Neural cell (in vitro differentiated cells): ENCODE measurements around the gene HSD11B2. TPM values are rescaled to one million over a fixed set of nuclear protein-coding genes. Genes with fewer than 3 reads are reported as not detected.

Experiments
- H2AFZ ChIP-seq: fragments of 200-600, 300-800 bp; sonication (generic), shearing (Covaris generic); 2 replicates; pipeline ENCODE4 v1.6.0; 2014; ENCODE audit warnings: low read depth, mild to moderate bottlenecking, antibody characterized with exemption, low read length, moderate library complexity
- H3F3A ChIP-seq: fragments of 200-600 bp; shearing (Covaris generic); 2 replicates; pipeline ENCODE4 v1.6.1; 2016; ENCODE audit warnings: mild to moderate bottlenecking, moderate library complexity, mixed read lengths, antibody characterized with exemption, low read length; ENCODE audit not compliant: insufficient read depth, poor library complexity, severe bottlenecking
- H3K27ac ChIP-seq: fragments of 200-600, 300-800 bp; sonication (generic), shearing (Covaris generic); 2 replicates; pipeline ENCODE4 v1.5.1; 2014; ENCODE audit warnings: mild to moderate bottlenecking, low read length, moderate library complexity
- H3K27me3 ChIP-seq: fragments of 300-800, 200-600 bp; sonication (generic), shearing (Covaris generic); 2 replicates; pipeline ENCODE4 v1.6.0; 2014; ENCODE audit warnings: mild to moderate bottlenecking, low read depth, low read length, moderate library complexity; ENCODE audit not compliant: insufficient read depth
- H3K36me3 ChIP-seq: fragments of 300-800, 200-600 bp; sonication (generic), shearing (Covaris generic); 2 replicates; pipeline ENCODE4 v1.5.1; 2014; ENCODE audit warnings: mild to moderate bottlenecking, antibody characterized with exemption, low read length, moderate library complexity; ENCODE audit not compliant: insufficient read depth
- H3K4me2 ChIP-seq: fragments of 300-800, 200-600 bp; sonication (generic), shearing (Covaris generic); 2 replicates; pipeline ENCODE4 v1.6.0; 2014; ENCODE audit warnings: mild to moderate bottlenecking, low read length
- H3K4me3 ChIP-seq: fragments of 300-800, 200-600 bp; sonication (generic), shearing (Covaris generic); 2 replicates; pipeline ENCODE4 v1.5.1; 2014; ENCODE audit warnings: mild to moderate bottlenecking, low read length, moderate library complexity
- H3K79me2 ChIP-seq: fragments of 200-600 bp; shearing (Covaris generic); replicated peaks from 2 replicates; pipeline ENCODE4 v1.6.0; 2014; ENCODE audit warnings: mild to moderate bottlenecking, low read length, moderate library complexity; ENCODE audit not compliant: insufficient read depth
- H3K9ac ChIP-seq: fragments of 300-800, 200-600 bp; sonication (generic), shearing (Covaris generic); 2 replicates; pipeline ENCODE4 v1.6.1; 2016; ENCODE audit warnings: mild to moderate bottlenecking, low read length, mixed read lengths
- H3K9me2 ChIP-seq: fragments of 200-600 bp; shearing (Covaris generic); 2 replicates; pipeline ENCODE4 v1.6.1; 2016; ENCODE audit warnings: mild to moderate bottlenecking, low read length, mixed read lengths; ENCODE audit not compliant: insufficient read depth
- H3K9me3 ChIP-seq: fragments of 200-600, 300-800 bp; sonication (generic), shearing (Covaris generic); 2 replicates; pipeline ENCODE4 v1.6.1; 2016; ENCODE audit warnings: mild to moderate bottlenecking, mixed run types, low read length, moderate library complexity, mixed read lengths
- H4K20me1 ChIP-seq: fragments of 200-600 bp; shearing (Covaris generic); 2 replicates; pipeline ENCODE4 v1.6.1; 2016; ENCODE audit warnings: mild to moderate bottlenecking, mixed run types; ENCODE audit not compliant: insufficient read depth
- EP300 ChIP-seq: fragments of 450-650 bp; conservative IDR thresholded peaks from 2 replicates; pipeline ENCODE4 v1.6.1; 2014; ENCODE audit warnings: antibody characterized with exemption, mild to moderate bottlenecking, moderate library complexity; ENCODE audit not compliant: poor library complexity, severe bottlenecking
- EZH2 ChIP-seq: fragments of 200-600, 300-800 bp; shearing (Covaris generic), sonication (generic); IDR thresholded peaks from 2 replicates; pipeline ENCODE4 v1.6.1; 2014; ENCODE audit warnings: antibody characterized with exemption, low read length, borderline replicate concordance, mild to moderate bottlenecking; ENCODE audit not compliant: insufficient read depth, poor library complexity, severe bottlenecking
- MXI1 ChIP-seq: fragments of 450-650 bp; conservative IDR thresholded peaks from 2 replicates; pipeline ENCODE4 v1.6.1; 2014; ENCODE audit warnings: antibody characterized with exemption, mild to moderate bottlenecking; ENCODE audit not compliant: poor library complexity, severe bottlenecking
- POLR2AphosphoS5 ChIP-seq: IDR thresholded peaks from 2 replicates; pipeline ENCODE4 v1.6.1; 2012
- RAD21 ChIP-seq: fragments of 450-650 bp; conservative IDR thresholded peaks from 2 replicates; pipeline ENCODE4 v1.6.1; 2014; ENCODE audit warnings: antibody characterized with exemption, mild to moderate bottlenecking, moderate library complexity
- REST ChIP-seq: IDR thresholded peaks from 2 replicates; pipeline ENCODE4 v1.6.1; 2012; ENCODE audit warnings: borderline replicate concordance
- SMC3 ChIP-seq: fragments of 450-650 bp; conservative IDR thresholded peaks from 2 replicates; pipeline ENCODE4 v1.6.1; 2014; ENCODE audit warnings: antibody characterized with exemption, mild to moderate bottlenecking, moderate library complexity; ENCODE audit not compliant: poor library complexity
- TAF1 ChIP-seq: IDR thresholded peaks from 2 replicates; pipeline ENCODE4 v1.6.1; 2012; ENCODE audit warnings: low read depth
- polyA plus RNA-seq: library from polyadenylated mRNA; depleted of rRNA; stranded (reverse); fragments of >200 nt; gene quantifications from 2 replicates; pipeline ENCODE4 v1.2.3, GENCODE V29; 2014
- TF ChIP-seq, protein P1 (sequence below): fragments of 450-650 bp; IDR thresholded peaks from 2 replicates; pipeline ENCODE4 v1.5.1; 2014; ENCODE audit warnings: antibody characterized with exemption, mild to moderate bottlenecking, moderate library complexity; ENCODE audit not compliant: poor library complexity, severe bottlenecking

The HSD11B2 gene
- polyA plus RNA-seq, 1 donor from 2014 or later = 0.24 TPM

DNA sequence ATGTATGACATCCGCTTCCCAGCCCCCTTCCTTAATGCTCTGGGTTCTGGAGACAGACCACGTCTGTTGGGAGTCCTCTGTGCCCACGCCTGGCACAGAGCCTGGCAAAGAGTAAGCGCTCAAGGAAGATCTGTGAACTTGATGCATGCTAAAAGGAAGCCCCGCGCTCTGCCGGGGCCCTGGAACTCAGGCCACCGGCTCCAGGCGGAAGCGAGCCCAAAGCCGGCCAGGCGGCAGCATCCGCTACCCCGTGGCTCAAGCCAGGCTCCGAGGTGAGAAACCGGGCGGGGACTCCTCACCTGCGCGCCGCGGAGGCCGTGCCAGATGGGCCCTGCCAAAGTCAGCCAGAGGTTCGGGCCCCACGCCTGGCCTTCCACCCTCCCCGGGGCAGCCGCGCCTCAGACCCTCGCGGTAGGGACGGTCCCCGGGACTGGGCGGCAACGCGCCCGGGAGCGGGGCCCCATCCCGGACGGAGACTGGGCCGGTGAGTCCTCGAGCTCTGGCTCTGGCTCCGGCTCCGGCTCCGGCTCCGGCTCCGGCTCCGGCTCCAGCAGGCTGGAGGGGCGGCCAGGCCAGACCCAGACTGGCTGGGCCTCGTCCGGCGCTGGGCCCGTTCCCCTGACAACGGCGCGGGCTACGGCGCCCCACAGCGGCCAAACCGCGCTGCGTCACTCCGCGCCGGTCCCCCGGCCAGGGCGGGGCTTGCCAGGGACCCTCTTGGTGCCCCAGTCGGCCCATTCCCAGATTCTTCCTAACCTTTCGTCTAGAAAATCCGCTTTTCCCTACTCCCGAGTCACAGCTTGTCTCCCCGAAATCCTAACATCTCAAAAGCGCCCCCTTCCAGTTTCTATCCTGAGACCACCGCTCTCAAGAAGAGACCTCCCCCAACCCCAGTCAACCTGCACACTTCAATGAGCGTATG, 14.8 kb upstream of the HSD11B2 start, which contains the start of gene ZDHHC1:
TSS of gene ZDHHC1 (minus strand) at position 606 of the 922 bp plus-strand sequence. CDS start 8,702 bp downstream, outside the sequence.
- H3K9ac ChIP-seq = peak within 1 kb of the TSS; percentile 59
- no peaks in the 10 kb centered on the region for H3K9me3 ChIP-seq
- H3K4me3 ChIP-seq = peak within 1 kb of the TSS; percentile 65
- TF ChIP-seq, protein P1, sequence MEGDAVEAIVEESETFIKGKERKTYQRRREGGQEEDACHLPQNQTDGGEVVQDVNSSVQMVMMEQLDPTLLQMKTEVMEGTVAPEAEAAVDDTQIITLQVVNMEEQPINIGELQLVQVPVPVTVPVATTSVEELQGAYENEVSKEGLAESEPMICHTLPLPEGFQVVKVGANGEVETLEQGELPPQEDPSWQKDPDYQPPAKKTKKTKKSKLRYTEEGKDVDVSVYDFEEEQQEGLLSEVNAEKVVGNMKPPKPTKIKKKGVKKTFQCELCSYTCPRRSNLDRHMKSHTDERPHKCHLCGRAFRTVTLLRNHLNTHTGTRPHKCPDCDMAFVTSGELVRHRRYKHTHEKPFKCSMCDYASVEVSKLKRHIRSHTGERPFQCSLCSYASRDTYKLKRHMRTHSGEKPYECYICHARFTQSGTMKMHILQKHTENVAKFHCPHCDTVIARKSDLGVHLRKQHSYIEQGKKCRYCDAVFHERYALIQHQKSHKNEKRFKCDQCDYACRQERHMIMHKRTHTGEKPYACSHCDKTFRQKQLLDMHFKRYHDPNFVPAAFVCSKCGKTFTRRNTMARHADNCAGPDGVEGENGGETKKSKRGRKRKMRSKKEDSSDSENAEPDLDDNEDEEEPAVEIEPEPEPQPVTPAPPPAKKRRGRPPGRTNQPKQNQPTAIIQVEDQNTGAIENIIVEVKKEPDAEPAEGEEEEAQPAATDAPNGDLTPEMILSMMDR = peak; percentile 76
- TF ChIP-seq REST = no peak
- TF ChIP-seq TAF1 = no peak
- peak; percentile 55 for TF ChIP-seq SMC3
- TF ChIP-seq POLR2AphosphoS5 = no peak
- TF ChIP-seq EZH2 = no peak
- peak; percentile 63 for TF ChIP-seq RAD21
- peak; percentile 35 for TF ChIP-seq MXI1
- no peak for TF ChIP-seq EP300
- H3F3A ChIP-seq = no peaks in the 10 kb centered on the region
- H3K27me3 ChIP-seq = no peaks in the 10 kb centered on the region
- no peak within 1 kb of the TSS for H3K27ac ChIP-seq
- H3K9me2 ChIP-seq = no peaks in the 10 kb centered on the region
- no peaks in the 10 kb centered on the region for H4K20me1 ChIP-seq
- no peak within 1 kb of the TSS for H2AFZ ChIP-seq
- H3K36me3 ChIP-seq = no peaks in the 10 kb centered on the region
- H3K79me2 ChIP-seq = no peaks in the 10 kb centered on the region
- H3K4me2 ChIP-seq = no peak within 1 kb of the TSS

DNA sequence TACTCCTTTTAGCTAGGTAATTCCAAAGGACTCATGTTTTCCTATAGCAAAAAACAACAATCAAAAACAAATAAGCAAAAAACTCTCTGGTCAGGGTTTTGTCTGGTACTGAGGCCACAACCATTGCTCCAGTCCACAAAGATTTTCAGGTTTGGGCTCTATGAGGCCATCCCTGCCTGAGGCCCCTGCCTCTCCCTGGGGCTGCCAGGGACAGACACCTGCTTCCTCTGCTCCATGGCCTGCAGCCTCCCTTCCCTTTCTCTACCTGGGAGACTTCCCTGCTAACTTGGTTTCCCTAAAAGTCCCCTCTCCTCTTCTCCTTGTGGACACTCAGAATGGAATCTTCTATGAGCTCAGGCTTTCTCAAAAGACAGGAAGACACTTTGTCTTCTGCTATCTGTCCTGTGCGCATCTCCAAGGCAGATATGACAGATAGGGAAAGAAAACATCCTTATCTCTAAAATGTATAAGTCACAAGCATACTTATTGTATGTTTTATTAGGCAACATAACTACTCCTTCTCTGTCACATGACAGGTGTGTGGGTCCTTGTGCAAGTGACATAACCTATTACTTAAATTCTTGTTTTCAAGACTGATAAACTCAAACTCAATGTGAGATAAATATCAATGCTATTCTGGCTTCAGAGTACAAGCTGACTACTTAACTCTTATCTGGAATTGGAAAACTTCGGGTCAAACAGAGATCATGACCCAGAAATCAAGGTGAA, 13.4 kb upstream of the HSD11B2 start:
- H3K27ac ChIP-seq = no peak overlapping the region
- TF ChIP-seq, protein P1 = no peak
- TF ChIP-seq SMC3 (no peak), MXI1 (no peak), REST (no peak), EZH2 (no peak), RAD21 (no peak), POLR2AphosphoS5 (no peak), TAF1 (no peak), EP300 (no peak)
- H3K4me2 ChIP-seq = no peak overlapping the region
- H3K79me2 ChIP-seq = no peaks in the 10 kb centered on the region
- no peaks in the 10 kb centered on the region for H3K9me3 ChIP-seq
- no peak overlapping the region for H3K4me3 ChIP-seq
- H3K27me3 ChIP-seq = no peaks in the 10 kb centered on the region
- no peak overlapping the region for H2AFZ ChIP-seq
- H3K9me2 ChIP-seq = no peaks in the 10 kb centered on the region
- H3K36me3 ChIP-seq = no peaks in the 10 kb centered on the region
- no peak overlapping the region for H3K9ac ChIP-seq
- no peaks in the 10 kb centered on the region for H4K20me1 ChIP-seq
- H3F3A ChIP-seq = no peaks in the 10 kb centered on the region
